WTC11 (cell line): ENCODE measurements around the gene ASCC3. TPM values are rescaled to one million over a fixed set of nuclear protein-coding genes. Genes with fewer than 3 reads are reported as not detected.
"Not testable (repeated sequence)": the region's sequence is repeated elsewhere in the genome, so short reads cannot be mapped to it uniquely, and the experiment has no call there.

Experiments
- ATAC-seq: fragments of 200-7000 bp; cut with Tn5 transposase; 2 replicates; pipeline ENCODE4 v1.10.0; 2021; ENCODE audit warnings: mild to moderate bottlenecking, moderate library complexity
- CTCF ChIA-PET: fragments of 300-600 bp; sonication (Branson Sonifier 250); formaldehyde crosslinking; loops from one replicate; lab custom pipeline; 2021; ENCODE audit warnings: antibody characterized with exemption; lab: Charles Lee
- POLR2A ChIA-PET: fragments of 350-600 bp; sonication (Branson Sonifier 250); formaldehyde crosslinking; loops from one replicate; lab custom pipeline; 2021; ENCODE audit warnings: antibody characterized with exemption; lab: Charles Lee
- DNase-seq: peaks from one replicate; pipeline ENCODE4 v3.0.0; 2021; ENCODE audit warnings: low spot score
- H3K27ac Mint-ChIP-seq: 2 replicates; pipeline ENCODE4 v1.8.0; 2021; ENCODE audit warnings: mixed read lengths
- H3K27me3 Mint-ChIP-seq: 2 replicates; pipeline ENCODE4 v1.8.0; 2021; ENCODE audit warnings: low read depth, mild to moderate bottlenecking, moderate library complexity, mixed read lengths
- H3K36me3 Mint-ChIP-seq: 2 replicates; pipeline ENCODE4 v1.8.0; 2021; ENCODE audit warnings: mixed read lengths
- H3K4me1 Mint-ChIP-seq: 2 replicates; pipeline ENCODE4 v1.8.0; 2022; ENCODE audit warnings: mixed read lengths
- H3K4me3 Mint-ChIP-seq: 2 replicates; pipeline ENCODE4 v1.8.0; 2021; ENCODE audit warnings: mild to moderate bottlenecking, moderate library complexity, mixed read lengths
- H3K9me3 Mint-ChIP-seq: 2 replicates; pipeline ENCODE4 v1.8.0; 2021; ENCODE audit warnings: mixed read lengths
- CDX4 ChIP-seq: fragments of 250-450 bp; sonication (Bioruptor Pico); IDR thresholded peaks from 2 replicates; pipeline ENCODE4 v1.9.0; 2021; ENCODE audit warnings: moderate library complexity, mild to moderate bottlenecking, inconsistent platforms, borderline replicate concordance
- CREB1 ChIP-seq: sonication (generic); formaldehyde crosslinking; IDR thresholded peaks from 2 replicates; pipeline ENCODE4 v1.8.0; 2023; ENCODE audit warnings: mild to moderate bottlenecking, missing genetic modification reagents
- CTCF ChIP-seq: fragments of 200-600 bp; IDR thresholded peaks from 2 replicates; pipeline ENCODE4 v1.8.0; 2022; ENCODE audit warnings: antibody characterized with exemption
- E2F1 ChIP-seq: sonication (generic); formaldehyde crosslinking; IDR thresholded peaks from 2 replicates; pipeline ENCODE4 v1.8.0; 2022; ENCODE audit warnings: mild to moderate bottlenecking, missing genetic modification reagents
- ESRRA ChIP-seq: sonication (generic); formaldehyde crosslinking; IDR thresholded peaks from 2 replicates; pipeline ENCODE4 v1.8.1; 2022; ENCODE audit warnings: mild to moderate bottlenecking, missing genetic modification reagents, borderline replicate concordance
- ETV6 ChIP-seq: sonication (generic); formaldehyde crosslinking; IDR thresholded peaks from 2 replicates; pipeline ENCODE4 v1.8.1; 2022; ENCODE audit warnings: mild to moderate bottlenecking, missing genetic modification reagents
- FOXK1 ChIP-seq: sonication (generic); formaldehyde crosslinking; IDR thresholded peaks from 2 replicates; pipeline ENCODE4 v1.8.0; 2022; ENCODE audit warnings: mild to moderate bottlenecking, moderate library complexity, missing genetic modification reagents
- FOXP1 ChIP-seq: sonication (generic); formaldehyde crosslinking; IDR thresholded peaks from 2 replicates; pipeline ENCODE4 v1.8.0; 2022; ENCODE audit warnings: missing genetic modification reagents, mild to moderate bottlenecking, moderate library complexity, borderline replicate concordance
- FOXP4 ChIP-seq: sonication (generic); formaldehyde crosslinking; IDR thresholded peaks from 2 replicates; pipeline ENCODE4 v1.8.0; 2022; ENCODE audit warnings: mild to moderate bottlenecking, missing genetic modification reagents
- GRHL2 ChIP-seq: fragments of 250-450 bp; sonication (Bioruptor Pico); IDR thresholded peaks from 2 replicates; pipeline ENCODE4 v1.8.0; 2022; ENCODE audit warnings: mild to moderate bottlenecking, moderate library complexity; ENCODE audit not compliant: insufficient replicate concordance, severe bottlenecking
- IRF2 ChIP-seq: sonication (generic); formaldehyde crosslinking; IDR thresholded peaks from 2 replicates; pipeline ENCODE4 v1.8.0; 2022; ENCODE audit warnings: low read depth, missing genetic modification reagents, borderline replicate concordance
- NFATC4 ChIP-seq: fragments of 250-450 bp; sonication (Bioruptor Pico); IDR thresholded peaks from 2 replicates; pipeline ENCODE4 v1.9.0; 2021; ENCODE audit warnings: mild to moderate bottlenecking
- NFYB ChIP-seq: sonication (generic); formaldehyde crosslinking; conservative IDR thresholded peaks from 2 replicates; pipeline ENCODE4 v1.8.0; 2022; ENCODE audit warnings: low read depth, missing genetic modification reagents
- NR1H2 ChIP-seq: sonication (generic); formaldehyde crosslinking; IDR thresholded peaks from 2 replicates; pipeline ENCODE4 v1.9.0; 2021; ENCODE audit warnings: mild to moderate bottlenecking, moderate library complexity, missing genetic modification reagents
- PRRX2 ChIP-seq: fragments of 250-450 bp; sonication (Bioruptor Pico); IDR thresholded peaks from 2 replicates; pipeline ENCODE4 v1.8.0; 2021; ENCODE audit warnings: mild to moderate bottlenecking
- RORB ChIP-seq: fragments of 250-450 bp; sonication (Bioruptor Pico); IDR thresholded peaks from 2 replicates; pipeline ENCODE4 v1.9.0; 2021; ENCODE audit warnings: mild to moderate bottlenecking
- ZBTB21 ChIP-seq: sonication (generic); formaldehyde crosslinking; IDR thresholded peaks from 2 replicates; pipeline ENCODE4 v1.8.1; 2023; ENCODE audit warnings: mild to moderate bottlenecking, missing genetic modification reagents, borderline replicate concordance
- ZBTB43 ChIP-seq: sonication (generic); formaldehyde crosslinking; IDR thresholded peaks from 2 replicates; pipeline ENCODE4 v1.8.1; 2023; ENCODE audit warnings: mild to moderate bottlenecking, missing genetic modification reagents
- ZNF121 ChIP-seq: sonication (generic); formaldehyde crosslinking; IDR thresholded peaks from 2 replicates; pipeline ENCODE4 v1.8.0; 2023; ENCODE audit warnings: missing genetic modification reagents
- ZNF138 ChIP-seq: sonication (generic); formaldehyde crosslinking; conservative IDR thresholded peaks from 2 replicates; pipeline ENCODE4 v1.8.1; 2022; ENCODE audit warnings: mild to moderate bottlenecking, moderate library complexity, missing genetic modification reagents
- ZNF263 ChIP-seq: sonication (generic); formaldehyde crosslinking; IDR thresholded peaks from 2 replicates; pipeline ENCODE4 v1.8.1; 2022; ENCODE audit warnings: low read depth, mild to moderate bottlenecking, moderate library complexity, missing genetic modification reagents
- ZNF671 ChIP-seq: fragments of 250-450 bp; sonication (Bioruptor Pico); IDR thresholded peaks from 2 replicates; pipeline ENCODE4 v1.8.0; 2021; ENCODE audit warnings: mild to moderate bottlenecking
- total RNA-seq: library from RNA; stranded (reverse); gene quantifications from 3 replicates; pipeline ENCODE4 v1.2.3, GENCODE V29; 2021

The ASCC3 gene
- total RNA-seq, 1 experiment from 2014 or later = 80.7 TPM

GRCh38 chr6:100658486-100658885 is 222.6 kb downstream of the ASCC3 start (continued):
- TF ChIP-seq E2F1 (CRISPR knock-in tag) = no peak
- TF ChIP-seq FOXK1 (CRISPR knock-in tag) = no peak
- no peak for TF ChIP-seq ETV6 (CRISPR knock-in tag)
- TF ChIP-seq GRHL2 (CRISPR knock-in tag) = no peak
- TF ChIP-seq CDX4 (CRISPR knock-in tag) = no peak
- no peak for TF ChIP-seq ZBTB21
- no peak for TF ChIP-seq ZNF121 (CRISPR knock-in tag)
- TF ChIP-seq CREB1 (CRISPR knock-in tag) = no peak
- TF ChIP-seq FOXP1 = no peak
- no peak for TF ChIP-seq ESRRA

- no peak for TF ChIP-seq IRF2
- peak; percentile 23; the same call in 1 of the 2 replicates for TF ChIP-seq CTCF
- CTCF ChIA-PET = interaction anchor here (1.0 kb wide), 1 partner anchor 197 kb away, joined by 4 read pairs; no protein-coding TSS in a partner anchor
- no peak for ATAC-seq
- Mint-ChIP-seq H3K27ac (peak overlapping the region; percentile 63; the same call in 1 of the 2 replicates), H3K4me1 (peaks cover 18% of the 10 kb centered on the region), H3K4me3 (no peak overlapping the region), H3K27me3 (no peaks in the 10 kb centered on the region), H3K9me3 (no peaks in the 10 kb centered on the region), H3K36me3 (peaks cover 4% of the 10 kb centered on the region)
- POLR2A ChIA-PET = no interaction called here
- DNase-seq = no peak
Measured at GRCh38 chr6:100657678-100658330, 223.3 kb downstream of the ASCC3 start.

- not testable (repeated sequence) for H3K4me1 Mint-ChIP-seq
Measured at GRCh38 chr6:100641147-100641546, 240.0 kb downstream of the ASCC3 start.

GRCh38 chr6:100633096-100633777 is 247.9 kb downstream of the ASCC3 start:
- Mint-ChIP-seq H3K9me3 (0 out of 2 replicates have a peak, but pooled peaks cover 4% of the 10 kb centered on the region), H3K27ac (peak overlapping the region; percentile 46; the same call in 1 of the 2 replicates), H3K27me3 (no peaks in the 10 kb centered on the region), H3K4me3 (no peak overlapping the region), H3K36me3 (peaks cover 19% of the 10 kb centered on the region), H3K4me1 (no peaks in the 10 kb centered on the region)
- ChIA-PET CTCF (no interaction called here), POLR2A (no interaction called here)
- ATAC-seq (no peak), DNase-seq (no peak)
- no peak for TF ChIP-seq RORB
- no peak for TF ChIP-seq PRRX2 (CRISPR knock-in tag)
- no peak for TF ChIP-seq CDX4 (CRISPR knock-in tag)
- no peak for TF ChIP-seq ESRRA
- no peak for TF ChIP-seq NR1H2 (CRISPR knock-in tag)
- no peak for TF ChIP-seq ZNF263 (CRISPR knock-in tag)
- no peak for TF ChIP-seq GRHL2 (CRISPR knock-in tag)
- no peak for TF ChIP-seq ZNF138 (CRISPR knock-in tag)
- no peak for TF ChIP-seq ZNF121 (CRISPR knock-in tag)
- TF ChIP-seq NFATC4 (CRISPR knock-in tag) = no peak
- TF ChIP-seq ZNF671 (CRISPR knock-in tag) = no peak
- no peak for TF ChIP-seq NFYB (CRISPR knock-in tag)
- TF ChIP-seq ZBTB43 (CRISPR knock-in tag) = no peak
- no peak for TF ChIP-seq FOXP4

More at GRCh38 chr6:100641147-100641546, 240.0 kb downstream of the ASCC3 start:
- H3K4me3 Mint-ChIP-seq, CTCF ChIA-PET, ATAC-seq, POLR2A ChIA-PET, H3K9me3 Mint-ChIP-seq, H3K27ac Mint-ChIP-seq, H3K27me3 Mint-ChIP-seq, DNase-seq: not testable (repeated sequence)
- H3K36me3 Mint-ChIP-seq = peaks cover 36% of the 10 kb centered on the region
